Kidney epithelial cell (primary cell): Measurements from ENCODE around the gene DST. TPM values are rescaled to one million over a fixed set of nuclear protein-coding genes. Genes with fewer than 3 reads are reported as not detected.

Experiments used
- DNase-seq: peaks from one replicate; pipeline ENCODE4 v3.0.0-alpha.2; 2010; ENCODE audit warnings: low read depth
- H3K27me3 ChIP-seq: 2 replicates; pipeline ENCODE4 v1.6.0; 2011; ENCODE audit warnings: low read length; ENCODE audit not compliant: control insufficient read depth, insufficient read depth
- H3K36me3 ChIP-seq: 2 replicates; pipeline ENCODE4 v1.5.1; 2011; ENCODE audit warnings: low read length; ENCODE audit not compliant: control insufficient read depth, insufficient read depth
- H3K4me3 ChIP-seq: 2 replicates; pipeline ENCODE4 v1.5.1; 2011; ENCODE audit warnings: low read depth, mild to moderate bottlenecking, control low read depth, low read length
- CTCF ChIP-seq: IDR thresholded peaks from 2 replicates; pipeline ENCODE4 v1.5.1; 2011; ENCODE audit warnings: mild to moderate bottlenecking, moderate library complexity, low read length, control low read depth, inconsistent platforms; ENCODE audit not compliant: insufficient read depth, poor library complexity, severe bottlenecking
- total RNA-seq: library from RNA; depleted of rRNA; stranded (reverse); fragments of >200 nt; gene quantifications from 2 replicates; pipeline ENCODE4 v1.2.3, GENCODE V29; 2015

Gene DST
- total RNA-seq, 1 donor from 2014 or later: 91.3 TPM

GRCh38 chr6:56521454-56521853, 121.2 kb downstream of the DST start:
- Histone ChIP-seq H3K27me3 (no peaks in the 10 kb centered on the region), H3K36me3 (peaks cover 3% of the 10 kb centered on the region), H3K4me3 (no peak overlapping the region)
- no peak for TF ChIP-seq CTCF
- DNase-seq: no peak

- H3K27me3 ChIP-seq: no peaks in the 10 kb centered on the region
- no peak for TF ChIP-seq CTCF
- no peak for DNase-seq
- H3K4me3 ChIP-seq: no peak overlapping the region
- H3K36me3 ChIP-seq: peaks cover 2% of the 10 kb centered on the region
Observed at GRCh38 chr6:56520218-56520617, 122.5 kb downstream of the DST start.

- DNase-seq: no peak
- H3K36me3 ChIP-seq: peaks cover 2% of the 10 kb centered on the region
- H3K27me3 ChIP-seq: no peaks in the 10 kb centered on the region
Observed at GRCh38 chr6:56518995-56519767, 123.5 kb downstream of the DST start.

GRCh38 chr6:56517155-56517745, 125.4 kb downstream of the DST start:
- Histone ChIP-seq H3K36me3 (peaks cover 2% of the 10 kb centered on the region), H3K27me3 (no peaks in the 10 kb centered on the region), H3K4me3 (no peak overlapping the region)
- TF ChIP-seq CTCF: no peak
- no peak for DNase-seq

More at GRCh38 chr6:56518995-56519767, 123.5 kb downstream of the DST start:
- H3K4me3 ChIP-seq: no peak overlapping the region
- TF ChIP-seq CTCF: no peak

DNA sequence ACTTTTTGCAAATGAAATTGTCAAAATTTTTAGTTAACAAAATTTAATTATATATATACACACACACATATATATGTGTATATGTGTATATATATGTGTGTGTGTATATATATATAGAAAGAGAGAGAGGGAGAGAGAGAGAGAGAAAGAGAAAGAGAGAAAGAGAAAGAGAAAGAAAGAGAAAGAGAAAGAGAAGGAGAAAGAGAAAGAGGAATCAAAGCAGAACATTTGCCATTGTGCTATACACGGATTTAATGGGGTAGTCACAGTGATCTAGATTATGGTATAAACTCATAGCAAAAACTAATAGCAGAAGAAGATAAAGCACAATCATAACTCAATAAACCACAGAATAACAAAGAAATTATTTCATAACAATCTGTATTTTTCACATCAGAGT, 126.7 kb downstream of the DST start:
- peaks cover 2% of the 10 kb centered on the region for H3K36me3 ChIP-seq
- TF ChIP-seq CTCF: no peak
- DNase-seq: no peak
- H3K4me3 ChIP-seq: no peak overlapping the region
- no peaks in the 10 kb centered on the region for H3K27me3 ChIP-seq
